Breast epithelium (tissue), 4 donors: ENCODE measurements around the gene ARID1B. TPM values are rescaled to one million over a fixed set of nuclear protein-coding genes. Genes with fewer than 3 reads are reported as not detected.

Experiments
- DNase-seq, 2 donors: peaks; one replicate each; pipeline ENCODE4 v3.0.0-alpha.2; 2019; ENCODE audit warnings: low spot score in 2 of 2
- H3K27ac ChIP-seq, 2 donors: fragments of 200-600 bp; sonication (generic) in 1 of 2; one replicate each; pipeline ENCODE4 v1.5.1; 2016 to 2019; ENCODE audit warnings: mild to moderate bottlenecking in 1 of 2
- H3K27me3 ChIP-seq, 2 donors: fragments of 200-600 bp; sonication (generic) in 1 of 2; one replicate each; pipeline versions ENCODE4 v1.5.1 to v1.6.0; 2017 to 2019; ENCODE audit warnings: control low read depth in 1 of 2, mild to moderate bottlenecking in 1 of 2
- H3K36me3 ChIP-seq: fragments of 200-600 bp; one replicate; pipeline ENCODE4 v1.5.1; 2019
- H3K4me1 ChIP-seq, 2 donors: fragments of 200-600 bp; sonication (generic); one replicate each; pipeline ENCODE4 v1.5.1; 2016 to 2019; ENCODE audit warnings: control low read depth in 1 of 2
- H3K4me3 ChIP-seq, 3 donors: fragments of 200-600 bp; sonication (generic); 1 replicate in 2 of 3; 2 replicates in 1 of 3; pipeline ENCODE4 v1.5.1; 2016 to 2019; ENCODE audit warnings: mild to moderate bottlenecking in 3 of 3, moderate library complexity in 2 of 3
- H3K9me3 ChIP-seq, 2 donors: fragments of 200-600 bp; sonication (generic) in 1 of 2; one replicate each; pipeline ENCODE4 v1.5.1; 2016 to 2019; ENCODE audit warnings: control low read depth in 1 of 2
- POLR2A ChIP-seq: fragments of 450-650 bp; IDR thresholded peaks from one replicate; pipeline ENCODE4 v1.6.1; 2016; ENCODE audit warnings: antibody characterized with exemption, mild to moderate bottlenecking, moderate library complexity
- POLR2AphosphoS5 ChIP-seq, 3 donors: sonication (generic); formaldehyde crosslinking; IDR thresholded peaks; one replicate each; pipeline ENCODE4 v1.6.1; 2017; ENCODE audit warnings: antibody characterized with exemption in 3 of 3
- intact Hi-C: fragments of 100-400 bp; cut with DNase I; formaldehyde crosslinking; loops from one replicate; pipeline ENCODE4 v1.15.1; 2023; ENCODE audit warnings: low total_unique reads
- total RNA-seq, 3 donors: library from RNA; depleted of rRNA; stranded (reverse); fragments of >200 nt; gene quantifications; one replicate each; pipeline ENCODE4 v1.1.0, GENCODE V29; 2016
- TF ChIP-seq, protein P1 (sequence below), 3 donors: fragments of 450-650 bp; IDR thresholded peaks; one replicate each; pipeline ENCODE4 v1.5.1; 2016 to 2017; ENCODE audit warnings: antibody characterized with exemption in 3 of 3, mild to moderate bottlenecking in 3 of 3, moderate library complexity in 3 of 3

Gene ARID1B
- total RNA-seq, 3 donors from 2014 or later: 99.9 to 205 (median 131) TPM

- Histone ChIP-seq H3K4me1 (no peaks in the 10 kb centered on the region), H3K4me3 (no peak overlapping the region), H3K27ac (no peak overlapping the region), H3K9me3 (no peaks in the 10 kb centered on the region), H3K36me3 (no peaks in the 10 kb centered on the region), H3K27me3 (no peaks in the 10 kb centered on the region)
- no peak for DNase-seq
- intact Hi-C loops: no loop called here
- TF ChIP-seq POLR2AphosphoS5 (IDR thresholded peaks at IDR 0.05) (no peak), POLR2A (no peak)
- TF ChIP-seq, protein P1, sequence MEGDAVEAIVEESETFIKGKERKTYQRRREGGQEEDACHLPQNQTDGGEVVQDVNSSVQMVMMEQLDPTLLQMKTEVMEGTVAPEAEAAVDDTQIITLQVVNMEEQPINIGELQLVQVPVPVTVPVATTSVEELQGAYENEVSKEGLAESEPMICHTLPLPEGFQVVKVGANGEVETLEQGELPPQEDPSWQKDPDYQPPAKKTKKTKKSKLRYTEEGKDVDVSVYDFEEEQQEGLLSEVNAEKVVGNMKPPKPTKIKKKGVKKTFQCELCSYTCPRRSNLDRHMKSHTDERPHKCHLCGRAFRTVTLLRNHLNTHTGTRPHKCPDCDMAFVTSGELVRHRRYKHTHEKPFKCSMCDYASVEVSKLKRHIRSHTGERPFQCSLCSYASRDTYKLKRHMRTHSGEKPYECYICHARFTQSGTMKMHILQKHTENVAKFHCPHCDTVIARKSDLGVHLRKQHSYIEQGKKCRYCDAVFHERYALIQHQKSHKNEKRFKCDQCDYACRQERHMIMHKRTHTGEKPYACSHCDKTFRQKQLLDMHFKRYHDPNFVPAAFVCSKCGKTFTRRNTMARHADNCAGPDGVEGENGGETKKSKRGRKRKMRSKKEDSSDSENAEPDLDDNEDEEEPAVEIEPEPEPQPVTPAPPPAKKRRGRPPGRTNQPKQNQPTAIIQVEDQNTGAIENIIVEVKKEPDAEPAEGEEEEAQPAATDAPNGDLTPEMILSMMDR (IDR thresholded peaks at IDR 0.05): no peak
Measured at GRCh38 chr6:157090736-157091135, 313.6 kb downstream of the ARID1B start.

DNA sequence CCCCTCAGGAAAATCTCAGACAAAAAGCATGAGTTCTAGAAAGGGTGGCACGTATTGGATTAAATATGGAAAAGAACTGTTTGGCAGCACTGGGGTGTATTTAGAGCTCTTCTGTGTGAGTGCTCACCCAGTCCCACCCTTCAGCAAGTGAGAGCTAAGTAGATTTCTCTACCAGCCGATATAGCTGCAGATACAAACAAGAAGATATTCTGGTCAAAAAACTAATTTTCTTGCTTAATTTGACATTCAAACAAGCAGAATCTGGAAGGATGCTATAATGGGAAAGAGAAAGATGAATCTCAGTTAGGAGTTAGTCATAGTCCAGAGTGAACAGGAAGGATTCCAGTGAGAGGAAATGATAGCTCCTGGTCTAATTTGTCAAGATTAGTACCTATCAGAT is 314.1 kb downstream of the ARID1B start:
- no peaks in the 10 kb centered on the region for H3K9me3 ChIP-seq
- H3K27me3 ChIP-seq: no peaks in the 10 kb centered on the region
- H3K27ac ChIP-seq: no peak overlapping the region
- intact Hi-C loops: no loop called here
- no peaks in the 10 kb centered on the region for H3K36me3 ChIP-seq
- no peak overlapping the region for H3K4me3 ChIP-seq
- H3K4me1 ChIP-seq: no peaks in the 10 kb centered on the region
- TF ChIP-seq POLR2A (no peak), POLR2AphosphoS5 (IDR thresholded peaks at IDR 0.05) (no peak)
- TF ChIP-seq, protein P1 (IDR thresholded peaks at IDR 0.05): no peak
- DNase-seq: no peak

GRCh38 chr6:157091856-157092460 is 314.8 kb downstream of the ARID1B start:
- no peak overlapping the region for H3K4me3 ChIP-seq
- intact Hi-C loops: no loop called here
- no peak overlapping the region for H3K27ac ChIP-seq
- no peaks in the 10 kb centered on the region for H3K36me3 ChIP-seq
- no peak for TF ChIP-seq POLR2AphosphoS5 (IDR thresholded peaks at IDR 0.05)
- TF ChIP-seq, protein P1 (IDR thresholded peaks at IDR 0.05): no peak
- no peaks in the 10 kb centered on the region for H3K4me1 ChIP-seq
- no peaks in the 10 kb centered on the region for H3K9me3 ChIP-seq
- no peaks in the 10 kb centered on the region for H3K27me3 ChIP-seq
- no peak for DNase-seq

- H3K27me3 ChIP-seq: no peaks in the 10 kb centered on the region
- intact Hi-C loops: no loop called here
- H3K36me3 ChIP-seq: no peaks in the 10 kb centered on the region
- no peak for DNase-seq
- no peaks in the 10 kb centered on the region for H3K9me3 ChIP-seq
- H3K27ac ChIP-seq: no peak overlapping the region
- no peaks in the 10 kb centered on the region for H3K4me1 ChIP-seq
- no peak for TF ChIP-seq POLR2AphosphoS5 (IDR thresholded peaks at IDR 0.05)
- TF ChIP-seq, protein P1 (IDR thresholded peaks at IDR 0.05): no peak
- TF ChIP-seq POLR2A: no peak
- no peak overlapping the region for H3K4me3 ChIP-seq
Measured at GRCh38 chr6:157092736-157093135, 315.6 kb downstream of the ARID1B start.

- TF ChIP-seq POLR2AphosphoS5 (IDR thresholded peaks at IDR 0.05) (no peak), POLR2A (no peak)
- TF ChIP-seq, protein P1 (IDR thresholded peaks at IDR 0.05): no peak
- DNase-seq: no peak
- H3K4me3 ChIP-seq: no peak overlapping the region
- H3K4me1 ChIP-seq: no peaks in the 10 kb centered on the region
- no peaks in the 10 kb centered on the region for H3K27me3 ChIP-seq
- H3K9me3 ChIP-seq: no peaks in the 10 kb centered on the region
- intact Hi-C loops: no loop called here
- H3K27ac ChIP-seq: no peak overlapping the region
- no peaks in the 10 kb centered on the region for H3K36me3 ChIP-seq
Measured at GRCh38 chr6:157093536-157093935, 316.4 kb downstream of the ARID1B start.
